SU-DHL-6 (cell line): ENCODE data around the gene PILRB.

Experiments
- H2AFZ ChIP-seq: fragments of 200-600 bp; sonication (generic); 2 replicates; pipeline ENCODE4 v1.6.1; 2014; ENCODE audit warnings: low read depth, mild to moderate bottlenecking, moderate library complexity, mixed read lengths, antibody characterized with exemption, low read length; ENCODE audit not compliant: severe bottlenecking
- H3F3A ChIP-seq: fragments of 200-600 bp; shearing (Covaris generic); 2 replicates; pipeline ENCODE4 v1.6.0; 2016; ENCODE audit warnings: antibody characterized with exemption, mild to moderate bottlenecking; ENCODE audit not compliant: insufficient read depth
- H3K27ac ChIP-seq: fragments of 200-600 bp; sonication (generic); 2 replicates; pipeline ENCODE4 v1.5.1; 2016; ENCODE audit warnings: low read depth, mild to moderate bottlenecking, low read length, moderate library complexity, mixed read lengths
- H3K27me3 ChIP-seq: fragments of 200-600 bp; sonication (generic), shearing (Covaris generic); 2 replicates; pipeline ENCODE4 v1.6.0; 2014; ENCODE audit warnings: mild to moderate bottlenecking, low read length
- H3K36me3 ChIP-seq: fragments of 200-600 bp; sonication (generic); 2 replicates; pipeline ENCODE4 v1.6.1; 2014; ENCODE audit warnings: mild to moderate bottlenecking, low read length, mixed read lengths
- H3K4me2 ChIP-seq: fragments of 300-600, 200-600 bp; shearing (Covaris generic), sonication (generic); 2 replicates; pipeline ENCODE4 v1.6.0; 2014; ENCODE audit warnings: low read length, low read depth, mild to moderate bottlenecking; ENCODE audit not compliant: poor library complexity, severe bottlenecking
- H3K4me3 ChIP-seq: fragments of 200-600 bp; sonication (generic); 2 replicates; pipeline ENCODE4 v1.5.1; 2014; ENCODE audit warnings: antibody characterized with exemption, low read length, mild to moderate bottlenecking, mixed read lengths; ENCODE audit not compliant: insufficient read depth, poor library complexity, severe bottlenecking
- H3K79me2 ChIP-seq: fragments of 200-600 bp; sonication (generic); 2 replicates; pipeline ENCODE4 v1.6.1; 2014; ENCODE audit warnings: mild to moderate bottlenecking, low read length, moderate library complexity; ENCODE audit not compliant: insufficient read depth
- H3K9ac ChIP-seq: fragments of 200-600 bp; sonication (generic); 2 replicates; pipeline ENCODE4 v1.7.0; 2014; ENCODE audit warnings: mild to moderate bottlenecking, low read length
- H3K9me2 ChIP-seq: fragments of 200-600 bp; sonication (generic); replicated peaks from 2 replicates; pipeline ENCODE4 v1.6.1; 2014; ENCODE audit warnings: low read length; ENCODE audit not compliant: insufficient read depth
- H3K9me3 ChIP-seq: fragments of 200-600 bp; sonication (generic); 2 replicates; pipeline ENCODE4 v1.6.1; 2014; ENCODE audit warnings: low read length, mixed read lengths; ENCODE audit not compliant: insufficient read depth
- H4K20me1 ChIP-seq: fragments of 200-600 bp; sonication (generic); 2 replicates; pipeline ENCODE4 v1.6.1; 2014; ENCODE audit warnings: low read depth, mild to moderate bottlenecking, antibody characterized with exemption, low read length, moderate library complexity, mixed read lengths
- CTCF ChIP-seq: fragments of 200-600 bp; sonication (generic); IDR thresholded peaks from one replicate; pipeline ENCODE4 v1.5.1; 2017; ENCODE audit warnings: antibody characterized with exemption, mild to moderate bottlenecking, low read length, moderate library complexity; ENCODE audit not compliant: insufficient read depth, poor library complexity, severe bottlenecking
- EZH2phosphoT487 ChIP-seq: fragments of 200-600 bp; sonication (generic), shearing (Covaris generic); conservative IDR thresholded peaks from 2 replicates; pipeline ENCODE4 v1.6.1; 2018; ENCODE audit warnings: mild to moderate bottlenecking, antibody characterized with exemption, low read length, moderate library complexity, mixed read lengths

Gene PILRB

GRCh38 chr7:100384628-100385294, 26.8 kb downstream of the PILRB start:
- H3K9ac ChIP-seq: no peak overlapping the region
- no peaks in the 10 kb centered on the region for H3K36me3 ChIP-seq
- H4K20me1 ChIP-seq: no peaks in the 10 kb centered on the region
- no peak overlapping the region for H3K4me3 ChIP-seq
- no peak overlapping the region for H2AFZ ChIP-seq
- H3K79me2 ChIP-seq: no peaks in the 10 kb centered on the region
- no peak overlapping the region for H3K4me2 ChIP-seq
- no peaks in the 10 kb centered on the region for H3K9me2 ChIP-seq
- H3K27ac ChIP-seq: no peak overlapping the region
- no peaks in the 10 kb centered on the region for H3F3A ChIP-seq
- no peaks in the 10 kb centered on the region for H3K9me3 ChIP-seq
- no peak for TF ChIP-seq CTCF
- no peak for TF ChIP-seq EZH2phosphoT487
- H3K27me3 ChIP-seq: no peaks in the 10 kb centered on the region

GRCh38 chr7:100386940-100387339, 29.0 kb downstream of the PILRB start:
- Histone ChIP-seq H3K36me3 (no peaks in the 10 kb centered on the region), H3F3A (no peaks in the 10 kb centered on the region), H3K27ac (no peak overlapping the region), H3K9me3 (no peaks in the 10 kb centered on the region), H3K4me2 (no peak overlapping the region), H2AFZ (no peak overlapping the region), H3K4me3 (no peak overlapping the region), H3K9me2 (no peaks in the 10 kb centered on the region), H3K79me2 (no peaks in the 10 kb centered on the region), H3K27me3 (no peaks in the 10 kb centered on the region), H3K9ac (no peak overlapping the region), H4K20me1 (no peaks in the 10 kb centered on the region)
- no peak for TF ChIP-seq EZH2phosphoT487
- TF ChIP-seq CTCF: no peak

- Histone ChIP-seq H3K27ac (no peak overlapping the region), H3K9me2 (no peaks in the 10 kb centered on the region), H3K4me2 (no peak overlapping the region), H3K9me3 (no peaks in the 10 kb centered on the region), H3K27me3 (no peaks in the 10 kb centered on the region), H3F3A (no peaks in the 10 kb centered on the region), H3K36me3 (no peaks in the 10 kb centered on the region), H3K9ac (no peak overlapping the region), H4K20me1 (no peaks in the 10 kb centered on the region), H3K79me2 (no peaks in the 10 kb centered on the region), H2AFZ (no peak overlapping the region), H3K4me3 (no peak overlapping the region)
- TF ChIP-seq CTCF: no peak
- TF ChIP-seq EZH2phosphoT487: no peak
Measured at GRCh38 chr7:100387695-100388094, 29.8 kb downstream of the PILRB start.
